Adrenal gland (tissue), 5 donors: ENCODE results near the gene CACHD1.

ENCODE experiments used
- POLR2A ChIP-seq, 2 donors: fragments of 450-650 bp; IDR thresholded peaks; one replicate each; pipeline ENCODE4 v1.6.1; 2017; ENCODE audit warnings: antibody characterized with exemption in 2 of 2, mild to moderate bottlenecking in 2 of 2, moderate library complexity in 1 of 2
- TF ChIP-seq, protein P1 (sequence below), 6 experiments: fragments of 450-650 bp in 4 of 6; fragments of 200-600 bp in 2 of 6; sonication (generic) in 1 of 6; IDR thresholded peaks; 1 replicate in 5 of 6; 2 replicates in 1 of 6; pipeline versions ENCODE4 v1.5.1 to v1.8.0; 2016 to 2021; ENCODE audit warnings: antibody characterized with exemption in 6 of 6, mild to moderate bottlenecking in 2 of 6, moderate library complexity in 1 of 6
- donor health status: DM: no; HTN: no; CAD: no.

- TF ChIP-seq, protein P1, sequence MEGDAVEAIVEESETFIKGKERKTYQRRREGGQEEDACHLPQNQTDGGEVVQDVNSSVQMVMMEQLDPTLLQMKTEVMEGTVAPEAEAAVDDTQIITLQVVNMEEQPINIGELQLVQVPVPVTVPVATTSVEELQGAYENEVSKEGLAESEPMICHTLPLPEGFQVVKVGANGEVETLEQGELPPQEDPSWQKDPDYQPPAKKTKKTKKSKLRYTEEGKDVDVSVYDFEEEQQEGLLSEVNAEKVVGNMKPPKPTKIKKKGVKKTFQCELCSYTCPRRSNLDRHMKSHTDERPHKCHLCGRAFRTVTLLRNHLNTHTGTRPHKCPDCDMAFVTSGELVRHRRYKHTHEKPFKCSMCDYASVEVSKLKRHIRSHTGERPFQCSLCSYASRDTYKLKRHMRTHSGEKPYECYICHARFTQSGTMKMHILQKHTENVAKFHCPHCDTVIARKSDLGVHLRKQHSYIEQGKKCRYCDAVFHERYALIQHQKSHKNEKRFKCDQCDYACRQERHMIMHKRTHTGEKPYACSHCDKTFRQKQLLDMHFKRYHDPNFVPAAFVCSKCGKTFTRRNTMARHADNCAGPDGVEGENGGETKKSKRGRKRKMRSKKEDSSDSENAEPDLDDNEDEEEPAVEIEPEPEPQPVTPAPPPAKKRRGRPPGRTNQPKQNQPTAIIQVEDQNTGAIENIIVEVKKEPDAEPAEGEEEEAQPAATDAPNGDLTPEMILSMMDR (IDR thresholded peaks at IDR 0.05): no peak
- TF ChIP-seq POLR2A (IDR thresholded peaks at IDR 0.05): no peak
These were observed 52.8 kb downstream of the CACHD1 start for GRCh38 chr1:64522740-64523139.
